ENCODE data around the gene ARHGAP5. TPM values are rescaled to one million over a fixed set of nuclear protein-coding genes. Genes with fewer than 3 reads are reported as not detected.

Gene ARHGAP5
- total and polyA plus RNA-seq, 2 donors (not counting 1 experiment from before 2014, with no cell fraction given): 6.4 to 65.0 TPM

DNA sequence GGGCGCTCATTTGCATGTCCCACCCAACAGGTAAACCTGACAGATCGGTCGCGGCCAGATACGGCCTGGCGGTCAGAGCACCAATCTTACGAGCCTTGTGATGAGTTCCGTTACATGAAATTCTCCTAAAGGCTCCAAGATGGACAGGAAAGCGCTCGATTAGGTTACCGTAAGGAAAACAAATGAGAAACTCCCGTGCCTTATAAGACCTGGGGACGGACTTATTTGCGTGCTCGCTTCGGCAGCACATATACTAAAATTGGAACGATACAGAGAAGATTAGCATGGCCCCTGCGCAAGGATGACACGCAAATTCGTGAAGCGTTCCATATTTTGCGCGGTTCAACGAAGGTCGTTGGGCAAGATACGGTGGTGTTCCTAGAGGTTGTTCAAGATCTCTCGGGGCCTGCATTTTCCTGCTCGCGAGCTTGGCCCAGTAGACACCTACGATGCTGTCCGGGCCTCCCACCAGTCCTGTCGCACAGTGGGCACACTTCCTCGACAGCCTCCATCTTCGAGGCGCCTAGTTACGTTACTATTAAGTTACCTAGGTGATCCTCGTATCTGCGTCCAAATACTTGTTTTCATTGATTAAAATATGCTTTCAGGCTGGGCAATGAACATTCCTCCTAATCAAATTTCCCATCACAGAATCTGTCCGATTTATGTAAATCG, 124.8 kb downstream of the ARHGAP5 start, which contains the start of gene RNU6-7:
Gene RNU6-7, plus strand, starts transcription at position 230 of the 675 bp plus-strand sequence.
- 1% methylated on average over 37 of the region's 40 CpGs for WGBS (ENCODE audit: insufficient coverage)
- H3K79me2 ChIP-seq (ENCODE audit: control insufficient read depth, insufficient read depth, low read length): no peaks in the 10 kb centered on the region
- peaks cover 48% of the 10 kb centered on the region for H3K4me1 Mint-ChIP-seq

More for the DNA sequence above, 124.8 kb downstream of the ARHGAP5 start, which contains the start of gene RNU6-7:
- H4K20me1 ChIP-seq (ENCODE audit: control insufficient read depth, insufficient read depth, low read length, poor library complexity, severe bottlenecking): no peaks in the 10 kb centered on the region
- Mint-ChIP-seq H3K4me3 (peak within 1 kb of the TSS; percentile 92), H3K27me3 (no peaks in the 10 kb centered on the region), H3K27ac (peak within 1 kb of the TSS; percentile 99), H3K9me3 (ENCODE audit: insufficient read depth) (no peaks in the 10 kb centered on the region)
- H3K9ac ChIP-seq (ENCODE audit: low read length): peak within 1 kb of the TSS; percentile 93
- POLR2A ChIA-PET: interaction anchor here (2.4 kb wide), 1 partner anchor 125 kb away, joined by 33 read pairs; the partner anchor contains the start of gene ARHGAP5
- intact Hi-C loops (cut with micrococcal nuclease): loop anchor here (2.0 to 10.0 kb wide), 5 partner anchors 47 to 1643 kb away; partner anchors contain the start of genes AP4S1, DTD2, G2E3 and HECTD1
- H3K9me3 ChIP-seq (ENCODE audit: control extremely low read depth in 1 of 3, control insufficient read depth in 2 of 3, insufficient read depth in 1 of 3, low read length in 2 of 3): no peaks in the 10 kb centered on the region
- H3K27me3 ChIP-seq (replicated peaks in 1 of 4; ENCODE audit: control extremely low read depth in 1 of 4, control insufficient read depth in 3 of 4, insufficient read depth in 4 of 4, low read length in 3 of 4): no peaks in the 10 kb centered on the region
- H3K27ac ChIP-seq (ENCODE audit: low read length in 2 of 2): peak within 1 kb of the TSS; percentile 99
- peak within 1 kb of the TSS; percentile 77 for H3K4me2 ChIP-seq (replicated peaks; ENCODE audit: low read depth, low read length, poor library complexity, severe bottlenecking)
- TF ChIP-seq, protein P1, sequence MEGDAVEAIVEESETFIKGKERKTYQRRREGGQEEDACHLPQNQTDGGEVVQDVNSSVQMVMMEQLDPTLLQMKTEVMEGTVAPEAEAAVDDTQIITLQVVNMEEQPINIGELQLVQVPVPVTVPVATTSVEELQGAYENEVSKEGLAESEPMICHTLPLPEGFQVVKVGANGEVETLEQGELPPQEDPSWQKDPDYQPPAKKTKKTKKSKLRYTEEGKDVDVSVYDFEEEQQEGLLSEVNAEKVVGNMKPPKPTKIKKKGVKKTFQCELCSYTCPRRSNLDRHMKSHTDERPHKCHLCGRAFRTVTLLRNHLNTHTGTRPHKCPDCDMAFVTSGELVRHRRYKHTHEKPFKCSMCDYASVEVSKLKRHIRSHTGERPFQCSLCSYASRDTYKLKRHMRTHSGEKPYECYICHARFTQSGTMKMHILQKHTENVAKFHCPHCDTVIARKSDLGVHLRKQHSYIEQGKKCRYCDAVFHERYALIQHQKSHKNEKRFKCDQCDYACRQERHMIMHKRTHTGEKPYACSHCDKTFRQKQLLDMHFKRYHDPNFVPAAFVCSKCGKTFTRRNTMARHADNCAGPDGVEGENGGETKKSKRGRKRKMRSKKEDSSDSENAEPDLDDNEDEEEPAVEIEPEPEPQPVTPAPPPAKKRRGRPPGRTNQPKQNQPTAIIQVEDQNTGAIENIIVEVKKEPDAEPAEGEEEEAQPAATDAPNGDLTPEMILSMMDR (IDR thresholded peaks at IDR 0.05): no peak
- no peak for TF ChIP-seq EZH2 (IDR thresholded peaks at IDR 0.05; ENCODE audit: borderline replicate concordance, insufficient read depth, low read depth, low read length, poor library complexity, severe bottlenecking)
- DNase-seq (peak; percentile 80), ATAC-seq (ENCODE audit: low read depth) (no peak)
- CTCF ChIA-PET: interaction anchor here (1.4 to 2.5 kb wide), 3 partner anchors 126 to 994 kb away, joined by 3 to 13 read pairs (median 7); partner anchors contain the start of genes ARHGAP5 and HECTD1
- peak within 1 kb of the TSS; percentile 86 for H2AFZ ChIP-seq (ENCODE audit: insufficient read depth, low read depth, low read length, poor library complexity, severe bottlenecking)
- no peaks in the 10 kb centered on the region for H3K36me3 ChIP-seq (replicated peaks in 1 of 2; ENCODE audit: control extremely low read depth in 1 of 2, control insufficient read depth in 1 of 2, extremely low read depth in 1 of 2, insufficient read depth in 2 of 2, low read length in 1 of 2)
- peak within 1 kb of the TSS; percentile 84 to 88 (median 87) for H3K4me3 ChIP-seq (ENCODE audit: control extremely low read depth in 1 of 5, extremely low read depth in 1 of 5, insufficient read depth in 1 of 5, low read depth in 2 of 5, low read length in 4 of 5)
- peaks cover 13 to 27% of the 10 kb centered on the region in 2 donors for H3K4me1 ChIP-seq (ENCODE audit: control insufficient read depth in 2 of 2, insufficient read depth in 2 of 2, low read length in 2 of 2)

Data from B cell (primary cell).